ENCODE data around the gene HBEGF.
A peak's percentile ranks its signal among the peaks of the same experiment; 100 is the strongest.
"Not testable (repeated sequence)": the region's sequence is repeated elsewhere in the genome, so short reads cannot be mapped to it uniquely, and the experiment has no call there.

HBEGF gene

GRCh38 chr5:140347360-140347759 is 957 bp upstream of the HBEGF start:
- Histone ChIP-seq H3K4me3 (ENCODE audit: low read depth, low read length) (no peak overlapping the region), H3K4me1 (ENCODE audit: control insufficient read depth, insufficient read depth, low read length) (peaks cover 17% of the 10 kb centered on the region), H3K9ac (ENCODE audit: low read depth, low read length) (no peak overlapping the region), H3K36me3 (ENCODE audit: control insufficient read depth, insufficient read depth, low read length) (no peaks in the 10 kb centered on the region), H3K27me3 (ENCODE audit: control insufficient read depth, insufficient read depth, low read length) (peaks cover 13% of the 10 kb centered on the region), H3K9me3 (ENCODE audit: control insufficient read depth, insufficient read depth, low read length) (no peaks in the 10 kb centered on the region), H3K27ac (ENCODE audit: low read depth, low read length) (no peak overlapping the region)

- H3K9ac ChIP-seq (ENCODE audit: low read depth, low read length), result peak overlapping the region; percentile 60
- H3K9me3 ChIP-seq (ENCODE audit: control insufficient read depth, insufficient read depth, low read length), result no peaks in the 10 kb centered on the region
- H3K27ac ChIP-seq (ENCODE audit: low read depth, low read length), result peak overlapping the region; percentile 58
- no peaks in the 10 kb centered on the region; the same call in 1 of the 2 replicates for H3K36me3 ChIP-seq (ENCODE audit: control insufficient read depth, insufficient read depth, low read length)
- H3K4me3 ChIP-seq (ENCODE audit: low read depth, low read length), result peak overlapping the region; percentile 73
- peaks cover 17% of the 10 kb centered on the region for H3K4me1 ChIP-seq (ENCODE audit: control insufficient read depth, insufficient read depth, low read length)
- peaks cover 13% of the 10 kb centered on the region for H3K27me3 ChIP-seq (ENCODE audit: control insufficient read depth, insufficient read depth, low read length)
These were observed 470 bp downstream of the HBEGF start for GRCh38 chr5:140345919-140346347.

DNA sequence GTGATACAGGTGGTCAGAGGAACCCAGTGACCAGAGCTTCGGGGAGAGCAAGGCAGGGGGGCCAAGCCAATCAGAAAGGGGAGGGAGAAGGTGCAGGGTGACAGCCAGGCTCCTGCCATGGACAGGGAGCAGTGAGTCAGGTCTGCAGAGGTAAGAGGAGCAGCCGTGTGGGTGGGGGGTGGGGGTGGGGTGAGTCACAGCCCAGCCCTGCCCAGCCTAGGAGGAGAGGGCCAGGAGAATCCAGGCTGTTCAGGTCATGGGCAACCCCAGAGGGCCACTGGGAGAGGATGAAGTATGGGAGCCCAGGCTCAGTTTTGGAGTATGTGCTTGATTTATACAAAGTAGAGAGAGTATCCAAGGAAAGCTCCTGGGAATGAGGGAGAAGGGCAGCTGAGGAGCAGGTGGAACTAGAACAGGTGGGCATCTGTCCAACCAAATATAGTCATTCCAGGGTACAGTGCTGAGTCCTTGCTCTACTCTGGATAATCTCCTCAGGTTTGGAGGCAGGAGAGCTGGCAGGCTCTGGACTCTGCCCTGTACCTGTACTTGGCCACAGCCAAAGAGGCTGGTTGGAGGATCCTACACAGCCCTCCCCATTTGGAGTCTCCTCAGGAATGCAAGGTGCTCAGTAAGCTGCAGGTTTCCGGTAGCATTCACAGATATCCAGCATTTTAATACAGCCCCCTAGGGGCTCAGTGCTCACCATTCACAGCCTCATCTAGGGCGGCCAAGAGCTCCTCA is 1.6 kb downstream of the HBEGF start:
- Histone ChIP-seq H3K9me3 (ENCODE audit: control insufficient read depth, insufficient read depth, low read length) (no peaks in the 10 kb centered on the region), H3K36me3 (ENCODE audit: control insufficient read depth, insufficient read depth, low read length) (no peaks in the 10 kb centered on the region; the same call in 1 of the 2 replicates), H3K27me3 (ENCODE audit: control insufficient read depth, insufficient read depth, low read length) (peaks cover 13% of the 10 kb centered on the region), H3K4me3 (ENCODE audit: low read depth, low read length) (peak overlapping the region; percentile 73), H3K9ac (ENCODE audit: low read depth, low read length) (no peak overlapping the region), H3K27ac (ENCODE audit: low read depth, low read length) (no peak overlapping the region), H3K4me1 (ENCODE audit: control insufficient read depth, insufficient read depth, low read length) (peaks cover 17% of the 10 kb centered on the region)

GRCh38 chr5:140343849-140344248 is 2.6 kb downstream of the HBEGF start:
- not testable (repeated sequence) for H3K9ac ChIP-seq (ENCODE audit: low read depth, low read length); H3K27ac ChIP-seq (ENCODE audit: low read depth, low read length); H3K4me3 ChIP-seq (ENCODE audit: low read depth, low read length); H3K36me3 ChIP-seq (ENCODE audit: control insufficient read depth, insufficient read depth, low read length); H3K9me3 ChIP-seq (ENCODE audit: control insufficient read depth, insufficient read depth, low read length)
- H3K27me3 ChIP-seq (ENCODE audit: control insufficient read depth, insufficient read depth, low read length), result peaks cover 13% of the 10 kb centered on the region
- H3K4me1 ChIP-seq (ENCODE audit: control insufficient read depth, insufficient read depth, low read length), result peaks cover 17% of the 10 kb centered on the region

GRCh38 chr5:140342896-140343295 is 3.5 kb downstream of the HBEGF start:
- H3K27ac ChIP-seq (ENCODE audit: low read depth, low read length), result no peak overlapping the region
- H3K9ac ChIP-seq (ENCODE audit: low read depth, low read length), result no peak overlapping the region
- H3K4me3 ChIP-seq (ENCODE audit: low read depth, low read length), result no peak overlapping the region
- peaks cover 13% of the 10 kb centered on the region for H3K27me3 ChIP-seq (ENCODE audit: control insufficient read depth, insufficient read depth, low read length)
- no peaks in the 10 kb centered on the region; the same call in 1 of the 2 replicates for H3K36me3 ChIP-seq (ENCODE audit: control insufficient read depth, insufficient read depth, low read length)
- no peaks in the 10 kb centered on the region for H3K9me3 ChIP-seq (ENCODE audit: control insufficient read depth, insufficient read depth, low read length)
- peaks cover 17% of the 10 kb centered on the region for H3K4me1 ChIP-seq (ENCODE audit: control insufficient read depth, insufficient read depth, low read length)

DNA sequence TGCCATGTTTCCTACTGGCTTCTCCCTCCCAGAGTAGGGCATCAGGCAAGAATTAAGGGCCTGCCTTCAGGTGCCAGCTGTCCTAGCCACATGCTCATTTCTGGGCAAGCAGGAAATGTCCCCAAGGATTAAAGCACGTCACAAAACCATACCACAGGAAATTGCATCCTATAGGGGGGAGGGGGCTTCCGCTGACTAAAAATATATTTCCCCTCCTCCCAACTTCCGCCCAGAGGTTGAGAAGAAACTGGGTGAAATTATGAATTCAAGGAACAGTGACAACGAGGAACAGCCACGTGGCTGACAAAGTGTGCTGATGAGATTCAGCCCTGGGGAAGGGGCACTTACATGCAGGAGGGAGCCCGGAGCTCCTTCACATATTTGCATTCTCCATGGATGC is 4.1 kb downstream of the HBEGF start:
- H3K4me1 ChIP-seq (ENCODE audit: control insufficient read depth, insufficient read depth, low read length), result peaks cover 16% of the 10 kb centered on the region
- H3K27ac ChIP-seq (ENCODE audit: low read depth, low read length), result no peak overlapping the region
- no peaks in the 10 kb centered on the region for H3K9me3 ChIP-seq (ENCODE audit: control insufficient read depth, insufficient read depth, low read length)
- no peaks in the 10 kb centered on the region; the same call in 1 of the 2 replicates for H3K36me3 ChIP-seq (ENCODE audit: control insufficient read depth, insufficient read depth, low read length)
- H3K4me3 ChIP-seq (ENCODE audit: low read depth, low read length), result no peak overlapping the region
- no peak overlapping the region for H3K9ac ChIP-seq (ENCODE audit: low read depth, low read length)
- H3K27me3 ChIP-seq (ENCODE audit: control insufficient read depth, insufficient read depth, low read length), result peaks cover 13% of the 10 kb centered on the region

- H3K27ac ChIP-seq (ENCODE audit: low read depth, low read length), result no peak overlapping the region
- H3K9me3 ChIP-seq (ENCODE audit: control insufficient read depth, insufficient read depth, low read length), result no peaks in the 10 kb centered on the region
- no peaks in the 10 kb centered on the region; the same call in 1 of the 2 replicates for H3K36me3 ChIP-seq (ENCODE audit: control insufficient read depth, insufficient read depth, low read length)
- peaks cover 12% of the 10 kb centered on the region for H3K4me1 ChIP-seq (ENCODE audit: control insufficient read depth, insufficient read depth, low read length)
- H3K9ac ChIP-seq (ENCODE audit: low read depth, low read length), result no peak overlapping the region
- H3K27me3 ChIP-seq (ENCODE audit: control insufficient read depth, insufficient read depth, low read length), result peaks cover 13% of the 10 kb centered on the region
- H3K4me3 ChIP-seq (ENCODE audit: low read depth, low read length), result no peak overlapping the region
These were observed 4.8 kb downstream of the HBEGF start for GRCh38 chr5:140341591-140341990.

DNA sequence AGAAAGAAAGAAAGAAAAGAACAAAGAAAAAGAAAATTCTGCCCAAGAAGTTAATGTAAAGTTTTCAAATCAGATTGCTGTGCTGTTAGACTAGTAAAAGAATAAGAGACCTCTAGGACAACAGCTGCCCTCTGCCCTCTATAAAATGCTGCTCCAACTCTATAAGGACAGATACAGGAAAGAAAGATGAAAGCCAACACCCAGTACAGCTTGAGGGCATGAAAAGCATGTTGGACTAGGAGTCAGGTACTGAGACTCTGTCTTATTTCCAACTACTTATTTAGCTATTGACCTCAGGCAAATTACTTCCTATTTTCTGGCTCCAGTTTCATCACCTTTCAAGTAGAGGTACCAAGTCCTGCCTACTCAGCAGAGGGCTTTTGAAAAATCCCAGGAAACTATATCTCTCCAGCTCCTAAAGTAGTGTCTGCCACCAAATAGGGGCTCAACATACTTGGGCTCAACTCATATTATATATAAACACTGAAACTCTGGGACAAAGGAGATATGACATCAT is 5.7 kb downstream of the HBEGF start:
- Histone ChIP-seq H3K4me1 (ENCODE audit: control insufficient read depth, insufficient read depth, low read length) (peaks cover 10% of the 10 kb centered on the region), H3K27ac (ENCODE audit: low read depth, low read length) (no peak overlapping the region), H3K27me3 (ENCODE audit: control insufficient read depth, insufficient read depth, low read length) (peaks cover 10% of the 10 kb centered on the region), H3K9ac (ENCODE audit: low read depth, low read length) (no peak overlapping the region), H3K36me3 (ENCODE audit: control insufficient read depth, insufficient read depth, low read length) (no peaks in the 10 kb centered on the region; the same call in 1 of the 2 replicates), H3K9me3 (ENCODE audit: control insufficient read depth, insufficient read depth, low read length) (no peaks in the 10 kb centered on the region), H3K4me3 (ENCODE audit: low read depth, low read length) (no peak overlapping the region)

DNA sequence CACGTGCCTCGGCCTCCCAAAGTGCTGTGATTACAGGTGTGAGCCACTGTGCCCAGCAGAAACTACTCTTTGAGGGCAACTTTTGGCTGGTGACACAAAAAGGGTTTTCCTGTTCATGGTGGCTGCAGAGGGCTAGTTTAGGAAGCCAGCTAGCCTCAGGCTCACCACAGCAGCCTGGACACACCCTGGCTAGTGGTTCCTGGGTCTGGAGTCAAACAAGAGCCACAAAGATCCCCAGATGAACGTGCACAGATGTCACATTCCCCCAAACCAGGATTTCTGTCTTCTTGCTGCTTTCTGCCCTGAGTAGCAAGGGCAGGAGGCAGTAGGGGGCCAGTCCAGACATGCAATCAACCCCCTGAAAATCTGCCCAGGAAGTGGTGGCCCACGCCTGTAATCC is 6.8 kb downstream of the HBEGF start:
- Histone ChIP-seq H3K9ac (ENCODE audit: low read depth, low read length) (no peak overlapping the region), H3K4me3 (ENCODE audit: low read depth, low read length) (no peak overlapping the region), H3K27me3 (ENCODE audit: control insufficient read depth, insufficient read depth, low read length) (no peaks in the 10 kb centered on the region), H3K27ac (ENCODE audit: low read depth, low read length) (no peak overlapping the region), H3K4me1 (ENCODE audit: control insufficient read depth, insufficient read depth, low read length) (no peaks in the 10 kb centered on the region), H3K36me3 (ENCODE audit: control insufficient read depth, insufficient read depth, low read length) (peaks cover 4% of the 10 kb centered on the region; the same call in 1 of the 2 replicates), H3K9me3 (ENCODE audit: control insufficient read depth, insufficient read depth, low read length) (no peaks in the 10 kb centered on the region)

GRCh38 chr5:140338908-140339307 is 7.5 kb downstream of the HBEGF start:
- Histone ChIP-seq H3K36me3 (ENCODE audit: control insufficient read depth, insufficient read depth, low read length) (peaks cover 7% of the 10 kb centered on the region; the same call in 1 of the 2 replicates), H3K4me1 (ENCODE audit: control insufficient read depth, insufficient read depth, low read length) (no peaks in the 10 kb centered on the region), H3K9ac (ENCODE audit: low read depth, low read length) (no peak overlapping the region), H3K27ac (ENCODE audit: low read depth, low read length) (no peak overlapping the region), H3K9me3 (ENCODE audit: control insufficient read depth, insufficient read depth, low read length) (no peaks in the 10 kb centered on the region), H3K4me3 (ENCODE audit: low read depth, low read length) (no peak overlapping the region), H3K27me3 (ENCODE audit: control insufficient read depth, insufficient read depth, low read length) (no peaks in the 10 kb centered on the region)

DNA sequence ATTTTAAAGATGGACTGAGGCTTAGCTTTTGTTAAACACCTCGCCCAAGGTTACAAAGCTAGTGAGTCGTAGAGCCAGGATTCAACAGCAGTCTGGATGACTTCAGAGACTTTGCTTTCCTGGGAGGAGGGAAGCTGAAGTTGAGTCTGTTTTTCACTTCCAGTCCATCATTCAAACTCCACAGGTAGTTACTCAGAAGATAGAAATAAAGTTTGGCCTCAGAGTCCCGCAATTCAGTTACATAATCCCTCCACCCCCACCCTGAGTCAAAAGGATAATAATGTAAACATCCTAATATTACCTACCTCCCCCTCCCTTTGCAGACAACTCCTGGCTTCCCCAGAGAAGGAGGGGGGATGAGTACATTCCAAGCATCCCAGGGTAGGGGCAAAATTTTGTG is 8.1 kb downstream of the HBEGF start:
- no peak overlapping the region for H3K4me3 ChIP-seq (ENCODE audit: low read depth, low read length)
- no peaks in the 10 kb centered on the region for H3K9me3 ChIP-seq (ENCODE audit: control insufficient read depth, insufficient read depth, low read length)
- H3K9ac ChIP-seq (ENCODE audit: low read depth, low read length), result no peak overlapping the region
- H3K27ac ChIP-seq (ENCODE audit: low read depth, low read length), result no peak overlapping the region
- no peaks in the 10 kb centered on the region for H3K27me3 ChIP-seq (ENCODE audit: control insufficient read depth, insufficient read depth, low read length)
- H3K4me1 ChIP-seq (ENCODE audit: control insufficient read depth, insufficient read depth, low read length), result no peaks in the 10 kb centered on the region
- peaks cover 13% of the 10 kb centered on the region for H3K36me3 ChIP-seq (ENCODE audit: control insufficient read depth, insufficient read depth, low read length)

Data from HUES48 (cell line).